Choroid plexus epithelial cell (primary cell): ENCODE data around the gene CALCOCO1.
"Not testable (repeated sequence)": the region's sequence is repeated elsewhere in the genome, so short reads cannot be mapped to it uniquely, and the experiment has no call there.

Experiments
- DNase-seq: peaks from one replicate; pipeline ENCODE4 v3.0.0-alpha.2; 2010; ENCODE audit warnings: low read depth
- H3K4me3 ChIP-seq: 2 replicates; pipeline ENCODE4 v1.5.1; 2011; ENCODE audit warnings: low read depth, mild to moderate bottlenecking, control low read depth, low read length, moderate library complexity
- CTCF ChIP-seq: conservative IDR thresholded peaks from 2 replicates; pipeline ENCODE4 v1.5.1; 2011; ENCODE audit warnings: low read depth, mild to moderate bottlenecking, control low read depth, inconsistent platforms, low read length, moderate library complexity

Gene CALCOCO1

GRCh38 chr12:53765891-53766290 lies 38.6 kb upstream of the CALCOCO1 start:
- no peak overlapping the region for H3K4me3 ChIP-seq
- no peak for TF ChIP-seq CTCF
- DNase-seq, result no peak

- no peak for DNase-seq
- no peak overlapping the region for H3K4me3 ChIP-seq
- no peak for TF ChIP-seq CTCF
Measured at GRCh38 chr12:53764615-53765014, 37.4 kb upstream of the CALCOCO1 start.

DNA sequence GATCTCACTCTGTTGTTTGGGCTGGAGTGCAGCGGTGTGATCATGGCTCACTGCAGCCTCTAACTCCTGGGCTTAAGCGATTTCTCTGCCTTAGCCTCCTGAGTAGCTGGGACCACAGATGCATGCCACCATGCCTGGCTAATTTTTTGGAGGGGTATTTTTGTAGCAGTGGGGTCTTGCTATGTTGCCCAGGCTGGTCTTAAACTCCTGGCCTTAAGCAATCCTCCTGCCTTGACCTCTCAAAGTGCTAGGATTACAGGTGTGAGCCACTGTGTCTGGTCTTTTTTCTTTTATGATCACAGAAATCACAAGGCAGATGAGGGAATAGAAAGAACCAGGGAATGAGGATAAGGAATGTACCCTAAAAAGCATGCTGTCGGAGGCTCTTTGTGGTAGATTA lies 35.5 kb upstream of the CALCOCO1 start:
- H3K4me3 ChIP-seq, DNase-seq: not testable (repeated sequence)

DNA sequence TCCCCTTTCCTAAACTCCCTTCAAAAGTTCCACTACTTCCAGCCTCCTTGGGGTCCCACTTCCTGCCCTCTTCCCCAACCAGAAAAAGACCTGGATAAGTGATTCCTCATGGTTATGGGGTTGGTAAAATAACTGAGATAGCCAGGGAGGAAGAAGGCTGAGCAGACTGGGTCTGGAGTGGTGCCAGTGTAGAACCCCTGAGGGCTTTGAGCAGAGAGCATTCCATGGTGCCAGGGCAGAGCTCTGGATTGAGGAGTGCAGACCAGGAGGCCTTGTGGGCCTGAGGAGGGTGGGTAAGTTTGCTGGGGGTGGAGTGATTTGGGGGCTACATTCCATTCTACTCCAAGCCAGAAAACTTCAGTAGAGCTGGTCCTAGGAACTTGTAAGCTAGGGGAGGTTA lies 34.1 kb upstream of the CALCOCO1 start:
- no peak for DNase-seq
- no peak for TF ChIP-seq CTCF
- H3K4me3 ChIP-seq, result no peak overlapping the region

DNA sequence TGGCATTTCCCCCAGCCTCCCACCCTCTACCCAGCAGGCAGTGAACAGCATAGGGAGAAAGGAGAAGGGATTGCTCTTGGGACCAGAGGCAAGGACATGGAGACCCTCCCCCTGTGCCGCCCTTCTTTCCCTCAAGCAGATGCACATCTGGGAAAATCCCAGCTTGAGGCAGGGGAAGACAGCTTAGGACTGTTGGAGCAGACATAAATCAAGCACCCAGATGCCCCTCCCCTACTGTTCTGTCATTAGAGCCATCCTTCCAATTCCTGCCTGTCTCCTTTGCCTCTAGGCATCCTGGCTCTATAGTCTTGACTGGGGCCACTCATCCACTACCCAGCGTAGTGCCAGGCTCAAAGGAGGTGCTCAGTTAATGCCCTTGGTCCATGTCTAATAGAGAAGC lies 32.0 kb upstream of the CALCOCO1 start:
- no peak overlapping the region for H3K4me3 ChIP-seq
- TF ChIP-seq CTCF, result no peak
- DNase-seq, result no peak

- TF ChIP-seq CTCF, result no peak
- no peak overlapping the region for H3K4me3 ChIP-seq
- DNase-seq, result no peak
Measured at GRCh38 chr12:53758730-53759103, 31.5 kb upstream of the CALCOCO1 start.

DNA sequence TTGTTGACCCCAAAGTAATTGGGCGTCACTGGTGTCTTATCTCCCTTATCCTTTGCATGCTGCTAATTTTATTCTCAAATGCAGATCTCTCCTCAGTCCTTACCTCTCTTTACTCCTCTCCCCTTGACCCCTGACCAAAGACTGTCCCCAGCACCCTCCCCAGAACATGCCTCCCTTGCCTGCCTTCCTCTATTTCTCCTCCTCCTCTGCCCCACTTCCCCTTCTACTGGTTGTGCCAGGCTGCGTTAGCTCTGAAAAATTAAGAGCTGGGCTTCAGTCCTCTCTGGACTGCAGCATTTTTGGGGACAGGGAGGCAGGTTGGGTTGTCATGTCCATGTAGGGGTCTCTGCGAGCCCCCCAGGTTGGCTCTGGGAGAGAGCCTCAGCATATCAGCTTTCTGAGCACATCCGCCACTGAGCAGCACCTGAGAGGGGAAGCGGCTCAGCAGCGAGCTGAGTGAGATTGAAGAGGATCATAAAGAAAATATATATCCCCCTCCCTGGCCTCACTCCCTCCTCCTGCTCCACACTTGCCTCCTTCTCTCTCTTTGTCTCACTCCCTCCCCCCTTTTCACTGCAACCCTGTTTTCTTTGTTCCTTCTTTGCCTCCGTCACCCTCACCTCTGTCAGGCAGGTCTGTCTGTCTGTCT lies 31.0 kb upstream of the CALCOCO1 start:
- no peak overlapping the region for H3K4me3 ChIP-seq
- TF ChIP-seq CTCF, result no peak
- no peak for DNase-seq
